HG03135 (cell line): Measurements from ENCODE around the gene ERAP2.

Experiments
- ATAC-seq: cut with Tn5 transposase; IDR thresholded peaks from one replicate; pipeline ENCODE4 v1.9.1; 2021; ENCODE audit warnings: mild to moderate bottlenecking, moderate library complexity; ENCODE audit not compliant: unreplicated experiment

The ERAP2 gene

DNA sequence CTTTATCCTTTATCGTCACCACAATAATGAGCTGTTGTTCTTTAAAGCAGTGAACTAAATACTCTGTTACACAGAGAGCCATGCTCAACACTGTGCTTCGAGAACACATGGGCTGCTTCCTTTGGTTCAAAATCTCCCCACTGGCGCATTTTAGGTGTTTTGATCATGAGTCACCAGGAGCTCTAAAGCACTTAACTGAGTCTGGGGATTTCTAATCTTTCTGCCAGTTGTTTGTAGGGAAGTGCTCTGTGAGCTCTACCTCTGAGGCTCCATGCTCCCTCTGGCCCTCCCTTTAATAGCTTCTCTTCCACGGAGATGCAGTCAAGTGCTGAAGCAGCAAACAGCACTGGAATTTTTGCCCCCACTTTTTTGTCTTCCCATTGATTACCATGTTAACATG, 17.0 kb downstream of the ERAP2 start:
- ATAC-seq = no peak

GRCh38 chr5:96896276-96896675, 20.0 kb downstream of the ERAP2 start:
- peak; percentile 86 for ATAC-seq

GRCh38 chr5:96896806-96897205, 20.5 kb downstream of the ERAP2 start:
- peak; percentile 89 for ATAC-seq

DNA sequence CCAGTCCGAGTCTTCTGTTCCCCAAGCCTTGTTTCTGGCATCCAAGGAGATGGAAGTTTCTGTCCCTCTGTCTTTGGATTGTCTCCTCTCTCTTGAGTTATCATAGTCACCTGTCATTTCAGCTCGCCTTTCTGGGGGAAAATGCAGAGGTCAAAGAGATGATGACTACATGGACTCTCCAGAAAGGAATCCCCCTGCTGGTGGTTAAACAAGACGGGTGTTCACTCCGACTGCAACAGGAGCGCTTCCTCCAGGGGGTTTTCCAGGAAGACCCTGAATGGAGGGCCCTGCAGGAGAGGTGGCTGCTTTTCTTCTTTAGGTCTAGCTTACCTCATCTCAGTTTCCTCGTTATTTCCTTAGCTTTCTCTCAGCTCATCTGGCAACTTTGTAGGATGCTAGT, 25.1 kb downstream of the ERAP2 start:
- ATAC-seq = no peak

GRCh38 chr5:96901841-96902240, 25.5 kb downstream of the ERAP2 start:
- no peak for ATAC-seq

- no peak for ATAC-seq
These were observed 26.6 kb downstream of the ERAP2 start for GRCh38 chr5:96902876-96903275.

GRCh38 chr5:96903300-96903699, 27.0 kb downstream of the ERAP2 start:
- no peak for ATAC-seq

DNA sequence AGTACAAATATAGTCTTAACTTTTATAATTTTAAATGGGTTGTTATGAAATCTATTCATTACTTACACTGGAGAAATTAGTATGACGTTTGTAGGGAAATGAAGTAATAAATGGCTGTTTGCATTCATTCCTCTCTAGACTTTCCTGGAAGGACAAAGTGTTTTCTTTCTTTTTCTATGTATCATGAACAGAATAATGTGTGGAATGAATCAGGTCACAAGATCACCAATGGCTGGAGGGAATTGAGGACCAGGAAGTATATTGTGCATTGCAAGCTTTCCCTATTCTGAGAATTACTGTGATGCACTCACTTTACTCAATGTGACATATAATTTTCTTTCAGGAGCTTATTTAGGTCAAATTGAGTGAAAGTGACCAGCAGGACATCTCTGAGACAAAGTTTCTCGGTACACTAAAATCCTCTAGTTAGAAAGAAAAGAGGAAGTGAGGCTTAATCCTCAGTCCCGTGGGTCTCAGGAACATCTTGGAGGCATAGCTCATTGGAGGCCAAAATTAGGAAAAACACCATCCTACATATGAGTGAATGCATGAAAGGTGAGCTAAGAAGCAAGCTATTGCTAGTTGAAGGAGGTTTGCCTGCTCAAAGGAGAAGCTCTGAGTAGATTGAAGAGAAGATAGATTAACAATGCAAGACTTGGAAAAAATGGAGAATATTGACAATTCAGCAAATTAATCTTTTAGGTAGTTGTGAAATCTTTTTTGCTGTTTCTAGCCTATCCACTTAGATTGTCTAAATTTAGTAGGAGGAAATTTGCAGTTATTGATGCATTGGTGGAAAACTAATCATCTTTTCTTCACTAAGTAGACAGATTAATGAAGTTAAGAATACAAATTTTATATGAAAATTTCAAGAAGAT, 28.0 kb downstream of the ERAP2 start:
- no peak for ATAC-seq

DNA sequence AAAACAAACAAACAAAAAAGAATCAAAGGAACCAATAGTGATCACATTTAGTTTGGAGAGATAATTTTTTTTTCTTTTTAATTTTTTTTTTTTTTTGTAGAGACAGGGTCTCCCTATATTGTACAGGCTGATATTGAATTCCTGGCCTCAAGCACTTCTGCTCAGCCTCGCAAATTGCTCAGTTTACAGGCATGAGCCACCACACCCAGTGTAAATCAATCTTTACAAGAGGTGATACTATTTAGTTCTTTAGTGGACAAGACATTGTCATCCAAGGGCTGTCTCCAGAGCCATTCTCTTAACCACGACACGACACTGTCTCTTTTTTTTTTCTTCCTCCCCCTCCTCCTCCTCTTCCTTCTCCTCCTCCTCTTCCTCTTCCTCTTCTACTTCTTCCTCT, 29.6 kb downstream of the ERAP2 start:
- ATAC-seq = no peak

GRCh38 chr5:96909003-96909402, 32.7 kb downstream of the ERAP2 start:
- ATAC-seq = no peak

- no peak for ATAC-seq
These were observed 33.1 kb downstream of the ERAP2 start for GRCh38 chr5:96909435-96909834.

- ATAC-seq = no peak
These were observed 34.8 kb downstream of the ERAP2 start for GRCh38 chr5:96911139-96911538.

DNA sequence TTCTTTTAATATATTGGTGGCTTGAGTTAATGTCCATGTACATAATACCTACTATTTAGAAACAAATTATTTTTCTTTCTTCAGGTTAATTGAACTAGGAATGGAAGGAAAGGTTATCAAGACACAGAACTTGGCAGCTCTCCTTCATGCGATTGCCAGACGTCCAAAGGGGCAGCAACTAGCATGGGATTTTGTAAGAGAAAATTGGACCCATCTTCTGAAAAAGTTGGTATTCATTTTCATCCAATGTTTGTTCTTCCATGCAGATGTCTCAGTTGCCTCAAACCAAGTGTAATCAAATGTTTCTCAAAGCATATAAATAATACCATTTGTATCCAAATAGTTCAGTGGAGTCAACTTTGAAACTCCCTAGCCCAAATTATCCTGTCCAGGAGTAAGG, 36.9 kb downstream of the ERAP2 start:
- no peak for ATAC-seq

GRCh38 chr5:96919754-96920197, 43.5 kb downstream of the ERAP2 start:
- peak; percentile 50 for ATAC-seq

GRCh38 chr5:96920744-96921355, 44.5 kb downstream of the ERAP2 start:
- no peak for ATAC-seq

GRCh38 chr5:96922499-96923244, 46.4 kb downstream of the ERAP2 start:
- ATAC-seq = no peak

DNA sequence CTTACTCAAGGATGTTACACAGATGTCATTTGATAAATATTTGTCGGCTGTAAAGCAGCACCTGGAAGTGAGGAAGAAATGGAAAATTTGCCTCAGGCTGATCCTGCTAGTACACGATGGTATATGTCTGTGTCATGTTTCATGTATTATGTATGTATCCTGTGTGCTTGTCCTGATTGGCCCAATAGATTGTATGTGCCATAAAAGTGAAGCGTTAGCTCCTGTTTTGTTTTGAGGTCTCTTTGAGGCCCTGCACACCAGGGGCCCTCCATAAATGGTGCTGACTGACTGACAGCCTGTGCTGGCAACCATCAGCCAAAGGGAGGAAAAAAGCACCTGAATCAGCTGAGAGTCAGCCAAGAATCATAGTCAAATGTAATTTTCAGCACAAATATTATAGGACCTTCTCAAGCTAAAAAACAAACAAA, 47.7 kb downstream of the ERAP2 start:
- no peak for ATAC-seq

DNA sequence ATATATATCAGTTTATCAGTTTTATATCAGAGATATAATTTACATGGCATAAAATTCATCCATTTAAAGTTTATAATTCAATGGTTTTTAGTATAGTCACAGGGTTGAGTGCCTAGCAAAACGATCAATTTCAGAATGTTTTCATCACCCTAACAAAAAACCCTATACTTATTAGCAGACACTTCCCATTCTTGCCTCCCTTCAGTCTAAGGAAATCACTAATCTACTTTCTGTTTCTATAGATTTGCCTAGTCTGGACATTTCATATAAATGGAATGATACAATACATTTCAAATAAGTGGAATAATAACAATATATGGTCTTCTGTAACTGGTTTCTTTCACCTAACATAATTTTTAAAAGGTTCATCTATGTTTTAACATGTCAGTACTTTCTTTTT, 50.0 kb downstream of the ERAP2 start:
- ATAC-seq = no peak

GRCh38 chr5:96927008-96927407, 50.7 kb downstream of the ERAP2 start:
- no peak for ATAC-seq

DNA sequence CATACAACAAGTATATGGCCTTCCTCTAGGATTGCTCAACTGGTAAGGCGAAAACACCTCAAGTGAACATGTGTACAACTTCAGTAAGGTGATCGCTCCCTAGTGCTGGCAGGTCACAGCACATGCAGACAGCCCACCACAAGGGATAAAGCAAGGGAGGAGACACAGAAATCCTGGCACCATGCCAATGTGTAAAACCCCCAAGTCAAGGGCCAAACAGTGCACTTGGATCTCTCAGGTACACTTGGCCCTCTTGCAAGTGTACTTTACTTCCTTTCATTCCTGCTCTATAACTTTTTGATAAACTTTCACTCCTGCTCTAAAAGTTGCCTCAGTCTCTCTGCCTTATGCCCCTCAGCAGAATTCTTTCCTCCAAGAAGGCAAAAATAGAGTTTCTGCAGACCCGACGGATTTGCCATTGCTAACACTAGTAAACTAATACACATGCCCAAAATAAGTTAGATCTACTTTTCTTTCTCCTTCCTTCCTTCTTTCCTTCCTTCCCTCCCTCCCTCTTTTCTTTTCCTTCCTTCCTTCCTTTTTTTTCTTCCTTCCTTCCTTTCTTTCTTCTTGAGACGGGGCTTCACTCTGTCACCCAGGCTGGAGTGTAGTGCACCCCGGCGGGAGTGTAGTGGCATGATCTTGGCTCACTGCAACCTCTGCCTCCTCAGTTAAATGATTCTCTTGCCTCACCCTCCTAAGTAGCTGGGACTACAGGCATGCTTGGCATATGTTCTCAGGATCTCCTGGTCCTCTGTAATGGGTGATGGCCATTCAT, 52.8 kb downstream of the ERAP2 start:
- ATAC-seq = no peak

- ATAC-seq = no peak
These were observed 53.8 kb downstream of the ERAP2 start for GRCh38 chr5:96930058-96930457.
